ENCODE data around the gene HOXA4. TPM values are rescaled to one million over a fixed set of nuclear protein-coding genes. Genes with fewer than 3 reads are reported as not detected.
A peak's percentile ranks its signal among the peaks of the same experiment; 100 is the strongest.

HOXA4 gene
- total RNA-seq, 1 donor from 2014 or later: 2.1 TPM

DNA sequence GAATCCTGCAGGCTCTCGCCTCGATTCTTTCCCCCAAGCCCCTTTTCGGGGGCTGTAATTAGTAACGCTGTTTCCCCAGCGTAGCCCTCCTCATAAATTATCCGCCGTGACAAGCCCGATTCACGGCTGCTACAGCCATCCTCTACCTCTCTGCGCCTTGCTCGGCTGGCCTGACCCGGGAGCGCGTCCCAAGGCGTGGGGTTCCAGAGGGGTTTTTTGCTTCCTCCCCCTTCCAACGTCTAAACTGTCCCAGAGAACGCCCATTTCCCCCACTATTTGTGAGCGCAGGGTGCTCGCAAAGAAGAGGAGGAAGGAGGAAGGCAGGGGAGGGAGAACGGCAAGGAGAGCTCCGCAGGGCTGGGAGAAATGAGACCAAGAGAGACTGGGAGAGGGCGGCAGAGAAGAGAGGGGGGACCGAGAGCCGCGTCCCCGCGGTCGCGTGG is 12.0 kb upstream of the HOXA4 start:
- H3K27ac ChIP-seq: peak overlapping the region; percentile 92 to 98
- intact Hi-C loops (cut with DNase I): loop anchor here (2.0 to 5.0 kb wide), 5 partner anchors 46 to 1285 kb away; partner anchors contain the start of genes CBX3 and HNRNPA2B1
- peaks cover 0 to 5% of the 10 kb centered on the region in 2 donors for H3K4me1 ChIP-seq
- H3K27me3 ChIP-seq: no peaks in the 10 kb centered on the region
- H3K36me3 ChIP-seq: peaks cover 0 to 17% of the 10 kb centered on the region in 2 donors
- H3K9me3 ChIP-seq: no peaks in the 10 kb centered on the region
- peak overlapping the region; percentile 75 to 91 for H3K4me3 ChIP-seq
- DNase-seq (ENCODE audit: low spot score in 2 of 2): no peak
- TF ChIP-seq, protein P1, sequence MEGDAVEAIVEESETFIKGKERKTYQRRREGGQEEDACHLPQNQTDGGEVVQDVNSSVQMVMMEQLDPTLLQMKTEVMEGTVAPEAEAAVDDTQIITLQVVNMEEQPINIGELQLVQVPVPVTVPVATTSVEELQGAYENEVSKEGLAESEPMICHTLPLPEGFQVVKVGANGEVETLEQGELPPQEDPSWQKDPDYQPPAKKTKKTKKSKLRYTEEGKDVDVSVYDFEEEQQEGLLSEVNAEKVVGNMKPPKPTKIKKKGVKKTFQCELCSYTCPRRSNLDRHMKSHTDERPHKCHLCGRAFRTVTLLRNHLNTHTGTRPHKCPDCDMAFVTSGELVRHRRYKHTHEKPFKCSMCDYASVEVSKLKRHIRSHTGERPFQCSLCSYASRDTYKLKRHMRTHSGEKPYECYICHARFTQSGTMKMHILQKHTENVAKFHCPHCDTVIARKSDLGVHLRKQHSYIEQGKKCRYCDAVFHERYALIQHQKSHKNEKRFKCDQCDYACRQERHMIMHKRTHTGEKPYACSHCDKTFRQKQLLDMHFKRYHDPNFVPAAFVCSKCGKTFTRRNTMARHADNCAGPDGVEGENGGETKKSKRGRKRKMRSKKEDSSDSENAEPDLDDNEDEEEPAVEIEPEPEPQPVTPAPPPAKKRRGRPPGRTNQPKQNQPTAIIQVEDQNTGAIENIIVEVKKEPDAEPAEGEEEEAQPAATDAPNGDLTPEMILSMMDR (IDR thresholded peaks at IDR 0.05): no peak

DNA sequence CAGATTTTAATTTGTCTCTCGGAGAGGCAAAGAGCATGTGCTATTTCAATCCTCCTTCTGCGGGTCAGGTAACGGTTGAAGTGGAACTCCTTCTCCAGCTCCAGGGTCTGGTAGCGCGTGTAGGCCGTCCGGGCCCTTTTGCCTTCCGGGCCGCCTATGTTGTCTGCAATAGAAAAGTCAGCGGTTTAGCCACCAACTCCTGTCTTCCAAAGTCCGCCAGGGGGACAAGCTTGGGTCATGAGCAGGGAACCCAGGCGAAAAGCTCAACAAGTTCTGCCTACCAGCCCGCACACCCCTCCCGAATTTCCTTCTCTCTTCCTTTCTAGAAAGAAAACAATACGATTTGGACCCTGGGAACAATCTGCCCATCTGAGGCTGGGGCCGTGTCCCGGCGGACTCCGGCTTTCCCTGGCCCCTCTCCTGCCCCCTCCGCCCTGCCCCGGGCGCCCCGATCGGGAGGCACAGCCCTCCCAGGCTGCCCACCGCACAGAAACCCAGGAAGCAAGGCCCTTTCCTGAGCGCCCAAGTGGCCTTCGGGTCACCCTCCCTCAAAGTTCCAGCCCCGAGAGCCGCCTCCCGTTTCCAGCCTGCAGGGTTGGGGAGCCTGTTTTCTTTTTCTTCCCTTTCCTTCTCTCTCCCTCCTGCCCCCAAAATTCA is 11.5 kb upstream of the HOXA4 start:
- H3K4me1 ChIP-seq: peaks cover 0 to 2% of the 10 kb centered on the region in 2 donors
- H3K27ac ChIP-seq: peak overlapping the region; percentile 92 to 98
- TF ChIP-seq, protein P1 (IDR thresholded peaks at IDR 0.05): peak; percentile 29 to 41 (median 34)
- H3K27me3 ChIP-seq: no peaks in the 10 kb centered on the region
- intact Hi-C loops (cut with DNase I): loop anchor here (2.0 to 5.0 kb wide), 5 partner anchors 45 to 1285 kb away; partner anchors contain the start of genes CBX3 and HNRNPA2B1
- DNase-seq (ENCODE audit: low spot score in 2 of 2): peak in 1 of 2 donors; percentile 73
- peak overlapping the region; percentile 75 to 91 for H3K4me3 ChIP-seq
- peaks cover 0 to 17% of the 10 kb centered on the region in 2 donors for H3K36me3 ChIP-seq
- no peaks in the 10 kb centered on the region for H3K9me3 ChIP-seq

DNA sequence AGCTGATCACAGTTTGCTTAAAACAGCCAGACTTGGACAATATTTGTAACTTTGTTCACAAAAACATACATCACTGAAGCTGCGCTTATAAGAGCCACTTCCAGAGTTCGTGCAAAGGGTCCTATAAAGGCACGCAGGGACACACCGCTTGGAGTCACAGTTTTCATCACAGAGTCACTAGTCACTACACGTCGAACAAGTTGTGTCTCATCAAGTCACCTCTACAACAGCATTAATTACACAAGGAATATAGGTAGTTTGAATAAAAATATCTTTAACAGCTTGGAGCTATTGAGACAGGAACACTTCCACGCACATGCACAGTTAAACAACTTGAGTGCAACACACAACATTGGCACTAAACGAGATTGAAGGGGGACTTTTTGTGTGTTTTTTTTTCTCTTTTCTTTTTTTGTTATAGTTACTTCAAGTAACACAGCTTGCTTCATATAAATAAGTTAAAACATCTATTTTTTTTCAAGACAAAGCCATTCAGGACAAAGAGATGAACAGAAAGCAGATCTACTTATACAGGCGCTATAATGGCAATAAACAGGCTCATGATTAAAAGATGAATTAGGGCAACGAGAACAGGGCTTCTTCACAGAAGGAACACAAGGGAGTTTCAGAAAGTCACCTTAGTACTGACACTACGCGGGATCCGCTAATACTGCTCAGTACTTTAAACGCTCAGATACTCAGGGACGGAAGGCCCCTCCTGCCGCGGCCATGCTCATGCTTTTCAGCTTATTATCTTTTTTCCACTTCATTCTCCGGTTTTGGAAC is 10.8 kb upstream of the HOXA4 start:
- H3K27me3 ChIP-seq: no peaks in the 10 kb centered on the region
- H3K9me3 ChIP-seq: no peaks in the 10 kb centered on the region
- intact Hi-C loops (cut with DNase I): loop anchor here (5.0 kb wide), 1 partner anchor 1284 kb away; no protein-coding TSS in a partner anchor
- H3K27ac ChIP-seq: peak overlapping the region; percentile 92 to 98
- peak in 1 of 2 donors; percentile 48 for DNase-seq (ENCODE audit: low spot score in 2 of 2)
- peaks cover 0 to 17% of the 10 kb centered on the region in 2 donors for H3K36me3 ChIP-seq
- TF ChIP-seq, protein P1 (IDR thresholded peaks at IDR 0.05): no peak
- H3K4me3 ChIP-seq: peak overlapping the region; percentile 75 to 91
- H3K4me1 ChIP-seq: peaks cover 0 to 6% of the 10 kb centered on the region in 2 donors

DNA sequence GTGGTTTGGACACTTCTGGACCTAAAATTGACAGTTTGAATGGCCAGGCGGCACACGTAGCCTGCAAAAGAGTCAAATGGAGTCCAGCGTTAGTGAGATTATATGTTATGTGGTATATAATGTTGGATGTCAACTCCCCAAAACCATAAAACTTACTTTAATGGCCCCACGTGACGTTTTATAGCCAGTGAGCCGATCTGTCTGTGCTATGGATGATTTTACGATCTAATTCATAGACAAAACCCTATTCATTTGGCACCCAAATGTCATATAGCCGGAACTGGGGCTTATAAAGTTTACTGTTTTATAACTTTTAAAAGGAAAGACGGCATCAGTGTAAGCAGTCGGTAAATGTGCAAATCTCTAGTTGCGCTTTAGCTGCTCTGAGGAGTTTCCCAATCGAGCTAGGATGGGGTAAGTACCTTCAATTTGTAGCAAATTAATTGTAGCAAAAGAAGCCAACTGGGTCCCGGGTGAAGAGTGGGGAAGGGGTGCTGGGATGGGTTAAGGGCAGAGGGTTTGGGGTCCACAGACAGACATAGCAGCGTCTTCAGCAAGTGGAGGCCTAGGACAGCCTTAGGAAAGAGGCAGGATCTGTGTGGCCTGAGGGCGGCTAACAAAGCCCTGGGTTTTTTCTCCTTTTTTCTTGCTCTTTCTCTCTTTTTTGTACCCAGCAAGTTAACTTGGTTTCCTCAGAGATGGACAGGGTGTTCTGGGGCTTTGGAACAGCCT is 9.7 kb upstream of the HOXA4 start:
- peaks cover 0 to 8% of the 10 kb centered on the region in 2 donors for H3K4me1 ChIP-seq
- H3K4me3 ChIP-seq: peak overlapping the region; percentile 25 to 53
- intact Hi-C loops (cut with DNase I): loop anchor here (5.0 kb wide), 1 partner anchor 1283 kb away; no protein-coding TSS in a partner anchor
- TF ChIP-seq, protein P1 (IDR thresholded peaks at IDR 0.05): no peak
- H3K9me3 ChIP-seq: no peaks in the 10 kb centered on the region
- no peaks in the 10 kb centered on the region for H3K27me3 ChIP-seq
- H3K36me3 ChIP-seq: peaks cover 0 to 14% of the 10 kb centered on the region in 2 donors
- no peak for DNase-seq (ENCODE audit: low spot score in 2 of 2)
- H3K27ac ChIP-seq: peak overlapping the region; percentile 74 to 92
